GOT3 (cell line): ENCODE measurements around the gene ST6GAL1.

ENCODE experiments used
- DNase-seq: peaks from one replicate; lab custom pipeline; 2025; ENCODE audit warnings: mixed read lengths; lab: John Stamatoyannopoulos, UW

Gene ST6GAL1

DNA sequence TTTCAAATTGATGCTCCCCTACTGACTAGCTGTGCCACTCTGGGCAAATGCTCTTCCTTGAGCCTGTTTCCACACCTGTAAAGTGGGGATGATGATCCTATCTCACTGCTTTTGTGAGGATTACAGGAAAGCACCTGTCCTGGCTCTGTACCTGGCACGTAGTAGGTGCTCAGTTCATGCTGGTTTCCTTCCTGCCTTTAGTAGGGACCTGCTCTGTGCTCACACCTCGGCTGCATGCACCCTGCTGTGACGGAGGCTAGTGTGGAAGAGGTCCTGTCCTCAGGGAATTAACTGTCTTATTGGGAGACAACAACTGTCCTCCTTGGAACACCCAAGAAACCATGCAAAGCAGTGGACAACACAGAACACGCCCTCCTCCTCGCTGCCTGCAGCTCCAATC, 147.2 kb downstream of the ST6GAL1 start:
- no peak for DNase-seq

DNA sequence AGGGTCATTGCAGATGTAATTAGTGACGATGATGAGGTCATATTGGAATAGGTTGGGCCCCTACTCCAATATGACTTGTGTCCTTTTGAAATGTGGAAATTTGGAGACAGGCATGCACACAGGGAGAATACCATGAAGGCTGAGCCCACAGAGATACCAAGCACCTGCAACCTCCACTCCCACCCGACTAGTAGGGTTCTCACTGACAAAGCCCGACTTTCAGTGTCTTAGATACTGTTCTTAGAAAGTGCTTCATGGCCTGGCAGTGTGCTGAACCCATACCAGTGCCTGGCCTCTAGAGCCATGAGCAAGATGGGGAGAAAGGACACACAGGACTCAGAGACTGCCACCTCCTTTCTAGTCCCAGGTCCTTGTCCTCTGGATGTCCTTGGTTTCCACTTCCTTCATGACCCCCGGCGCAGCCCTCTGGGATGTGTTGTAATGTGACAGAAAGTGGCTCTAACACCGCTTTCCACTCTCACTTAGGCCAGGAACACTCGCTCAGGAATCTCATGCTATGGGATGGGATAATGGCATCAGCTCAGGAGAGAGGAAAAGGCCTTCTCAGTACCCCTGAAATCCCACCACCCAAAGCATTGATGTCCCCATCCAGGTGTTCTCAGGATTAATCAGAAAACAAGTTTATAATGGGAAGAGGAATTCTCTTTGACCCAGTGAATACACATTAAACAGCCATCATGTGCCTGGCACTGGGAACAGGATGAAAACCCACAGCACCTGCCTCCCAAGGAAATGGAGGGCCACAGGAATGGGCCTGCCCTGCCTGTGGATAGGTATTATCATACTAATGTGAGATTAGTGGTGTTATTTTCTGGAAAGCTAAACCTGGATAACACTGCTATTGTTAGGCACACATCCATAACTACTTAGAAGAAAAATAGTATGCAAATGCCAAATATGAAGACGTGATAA, 149.0 kb downstream of the ST6GAL1 start:
- DNase-seq, result no peak

GRCh38 chr3:187080799-187081450, 150.6 kb downstream of the ST6GAL1 start:
- no peak for DNase-seq

GRCh38 chr3:187082758-187083375, 152.5 kb downstream of the ST6GAL1 start:
- DNase-seq, result no peak

DNA sequence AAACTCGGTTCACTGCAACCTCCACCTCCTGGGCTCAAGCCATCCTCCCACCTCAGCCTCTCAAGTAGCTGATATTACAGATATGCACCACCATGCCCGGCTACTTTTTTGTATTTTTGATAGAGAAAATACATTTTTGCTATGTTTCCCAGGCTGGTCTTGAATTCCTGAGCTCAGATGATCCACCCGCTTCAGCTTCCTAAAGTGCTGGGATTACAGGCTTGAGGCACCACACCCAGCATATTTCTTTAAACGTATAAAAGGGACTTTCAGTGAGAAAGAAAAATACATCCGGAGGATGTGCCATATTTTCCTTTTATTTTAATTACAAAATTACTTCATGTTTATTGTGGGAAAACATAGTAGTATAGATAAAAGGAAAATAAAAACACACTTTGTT, 153.8 kb downstream of the ST6GAL1 start:
- DNase-seq, result no peak

DNA sequence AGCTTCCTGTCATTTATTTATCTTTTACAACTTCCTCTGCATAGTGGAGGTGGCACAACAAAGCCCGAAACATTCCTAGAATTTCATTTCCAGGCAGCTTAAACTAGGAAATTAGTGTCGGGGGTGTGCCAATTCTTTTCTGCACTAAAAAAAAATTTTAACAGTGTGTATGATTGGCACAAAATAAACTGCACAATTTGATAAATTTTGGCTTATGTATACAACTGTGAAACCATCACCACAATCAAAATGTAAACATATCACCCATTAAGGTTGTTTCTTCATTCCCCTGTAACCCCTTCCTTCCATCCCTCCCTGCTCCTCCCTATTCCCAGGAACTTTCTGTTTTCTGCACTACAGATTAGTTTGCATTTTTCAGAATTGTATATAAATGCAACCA, 154.3 kb downstream of the ST6GAL1 start:
- DNase-seq, result no peak

- DNase-seq, result no peak
Measured at GRCh38 chr3:187085021-187085666, 154.8 kb downstream of the ST6GAL1 start.

GRCh38 chr3:187085933-187086332, 155.6 kb downstream of the ST6GAL1 start:
- no peak for DNase-seq

GRCh38 chr3:187086831-187087230, 156.5 kb downstream of the ST6GAL1 start:
- no peak for DNase-seq

DNA sequence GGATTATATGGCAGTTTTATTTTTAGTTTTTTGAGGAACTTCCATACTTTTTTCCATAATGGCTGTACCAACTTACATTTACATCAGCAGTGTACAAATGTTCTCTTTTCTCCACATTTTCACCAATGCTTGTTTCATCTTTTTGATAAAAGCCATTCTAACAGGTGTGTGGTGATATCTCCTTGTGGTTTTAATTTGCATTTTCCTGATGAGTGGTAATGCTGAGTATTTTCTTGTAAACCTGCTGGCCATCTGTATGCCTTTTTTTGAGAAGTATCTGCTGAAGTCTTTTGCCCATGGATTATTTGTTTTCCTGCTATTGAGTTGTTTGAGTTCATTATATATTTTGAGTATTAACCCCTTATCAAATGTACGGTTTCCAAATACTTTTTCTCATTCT, 158.4 kb downstream of the ST6GAL1 start:
- DNase-seq, result no peak

DNA sequence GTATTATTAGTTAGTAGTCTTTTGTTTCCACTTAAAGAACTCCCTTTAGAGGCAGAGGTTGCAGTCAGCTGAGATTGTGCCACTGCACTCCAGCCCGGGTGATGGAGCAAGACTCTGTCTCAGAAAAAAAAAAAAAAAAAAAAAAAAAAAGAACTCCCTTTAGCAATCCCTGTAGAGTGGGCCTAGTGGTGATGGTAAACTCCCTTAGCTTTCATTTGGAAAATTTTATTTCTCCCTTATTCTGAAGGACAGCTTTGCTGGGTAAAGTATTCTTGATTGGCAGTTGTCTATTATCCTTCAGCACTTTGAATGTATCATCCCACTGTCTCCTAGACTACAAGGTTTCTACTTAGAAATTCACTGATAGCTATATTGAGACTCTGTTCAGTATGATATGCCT, 163.0 kb downstream of the ST6GAL1 start:
- DNase-seq, result no peak

DNA sequence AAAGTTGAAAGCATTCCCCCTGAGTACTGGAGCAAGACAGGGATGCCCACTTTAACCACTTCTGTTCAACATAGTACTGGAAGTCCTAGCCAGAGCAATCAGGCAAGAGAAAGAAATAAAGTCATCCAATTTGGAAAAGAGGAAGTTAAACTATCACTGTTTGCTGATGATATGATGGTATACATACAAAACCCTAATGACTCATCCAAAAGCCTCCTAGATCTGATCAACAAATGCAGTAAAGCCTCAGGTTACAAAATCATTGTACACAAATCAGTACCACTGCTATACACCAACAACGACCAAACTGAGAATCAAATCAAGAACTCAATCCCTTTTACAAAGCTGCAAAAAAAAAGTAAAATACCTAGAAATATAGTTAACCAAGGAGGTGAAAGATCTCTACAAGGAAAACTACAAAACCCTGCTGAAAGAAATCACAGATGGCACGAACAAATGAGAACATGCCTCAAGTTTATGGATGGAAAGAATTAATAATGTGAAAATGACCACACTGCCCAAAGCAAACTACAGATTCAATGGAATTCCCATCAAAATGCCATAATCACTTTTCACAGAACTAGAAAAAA, 168.7 kb downstream of the ST6GAL1 start:
- no peak for DNase-seq

DNA sequence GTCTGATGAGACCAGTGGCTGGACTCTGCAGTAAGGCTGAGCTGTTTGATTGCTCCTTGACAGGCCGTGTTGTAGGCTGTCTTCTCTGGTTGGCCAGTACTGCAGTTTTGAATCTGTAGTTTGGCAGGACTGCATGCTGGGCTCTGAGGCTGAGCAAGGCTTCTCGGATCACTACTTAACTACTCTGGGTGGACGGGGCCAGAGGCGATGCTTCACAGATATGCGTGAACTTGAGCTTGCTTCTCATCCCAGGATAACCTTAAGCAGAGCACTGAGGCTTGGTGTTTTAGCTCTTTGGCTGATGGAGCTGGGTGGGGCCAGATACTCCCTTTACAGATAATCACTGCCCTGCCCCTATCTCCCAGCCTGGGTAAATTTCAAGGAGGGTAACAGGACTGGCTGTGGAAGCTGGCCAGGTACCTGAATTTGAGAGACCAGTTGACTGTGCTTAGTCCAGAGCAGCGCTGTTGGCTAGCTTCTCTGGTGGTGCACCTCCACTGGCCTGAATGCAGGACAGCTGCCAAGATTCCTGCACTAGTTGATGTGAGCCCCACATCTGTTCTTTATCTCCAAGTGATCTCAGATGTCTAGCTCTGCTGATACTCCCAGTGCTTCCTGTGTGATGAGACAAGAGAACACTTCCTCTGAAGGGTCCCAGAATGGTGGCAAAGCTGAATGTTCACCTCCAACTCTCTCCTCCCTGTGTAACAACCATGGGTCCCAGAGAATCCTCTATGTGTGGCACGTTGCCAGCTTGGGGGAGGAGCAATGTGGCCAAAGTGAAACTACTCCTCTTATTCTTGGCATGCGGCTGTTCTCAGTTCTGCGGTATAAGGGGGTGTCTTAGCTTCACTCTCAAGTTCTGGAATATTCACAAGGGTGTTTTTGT, 171.1 kb downstream of the ST6GAL1 start:
- no peak for DNase-seq

DNA sequence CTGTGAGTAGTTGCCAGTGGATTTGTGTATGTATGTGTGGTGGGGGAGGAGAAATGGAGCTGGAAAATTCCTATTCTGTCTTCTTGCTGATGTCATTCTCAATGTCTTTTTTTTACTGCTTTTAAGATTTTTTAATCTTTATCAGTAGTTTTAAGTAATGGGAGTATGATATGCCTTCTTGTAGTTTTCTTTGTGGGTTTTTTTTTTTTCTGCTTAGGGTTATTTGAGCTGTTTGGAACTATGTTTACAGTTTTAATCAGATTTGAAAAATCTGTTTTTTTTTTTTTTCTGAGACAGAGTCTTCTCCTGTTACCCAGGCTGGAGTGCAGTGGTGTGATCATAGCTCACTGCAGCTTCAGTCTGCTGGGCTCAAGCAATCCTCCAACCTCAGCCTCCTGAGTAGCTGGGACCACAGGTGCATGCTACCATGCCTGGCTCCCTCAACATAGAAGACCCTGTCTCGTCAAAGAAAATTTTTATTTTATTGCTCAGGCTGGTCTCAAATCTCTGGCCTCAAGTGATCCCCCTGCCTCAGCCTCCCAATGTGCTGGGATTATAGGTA, 171.8 kb downstream of the ST6GAL1 start:
- DNase-seq, result no peak

DNA sequence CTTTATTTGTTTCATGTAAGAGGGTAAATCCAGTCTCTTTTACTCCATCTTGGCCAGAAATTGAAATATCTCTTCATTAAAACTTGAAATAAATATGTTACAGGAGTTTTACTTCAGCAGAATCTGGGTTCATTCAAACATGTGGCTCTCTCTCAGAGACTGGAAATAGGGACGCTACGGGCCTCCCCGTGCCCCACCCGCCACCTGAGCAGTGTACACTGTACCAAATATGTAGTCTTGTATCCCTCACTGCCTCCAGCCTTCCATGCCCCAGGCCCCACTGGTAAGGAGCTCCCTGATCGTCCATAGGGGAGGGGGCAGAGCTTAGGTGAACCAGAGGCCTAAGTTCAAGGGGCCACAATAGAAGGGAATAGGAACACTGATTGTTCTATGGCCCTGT, 172.9 kb downstream of the ST6GAL1 start:
- no peak for DNase-seq

DNA sequence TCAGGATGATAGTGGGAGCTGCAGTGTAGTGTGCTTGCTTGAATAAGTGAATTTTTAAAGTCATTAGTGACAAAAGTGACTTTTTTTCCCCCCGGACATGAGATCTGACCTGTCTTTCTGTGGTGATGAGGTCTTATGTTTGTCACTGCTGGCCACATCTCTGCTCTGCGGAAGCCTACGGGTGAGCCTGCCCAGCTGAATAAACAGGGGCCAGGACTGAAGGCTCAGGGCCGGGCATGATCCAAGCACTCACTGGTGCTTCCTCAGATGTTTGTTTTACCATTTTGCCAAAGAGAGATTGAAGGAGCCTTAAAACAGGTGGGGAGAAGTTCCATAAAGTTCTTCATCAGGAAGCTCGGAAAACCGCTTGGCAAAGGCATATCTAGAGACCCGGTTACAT, 174.0 kb downstream of the ST6GAL1 start:
- DNase-seq, result no peak

DNA sequence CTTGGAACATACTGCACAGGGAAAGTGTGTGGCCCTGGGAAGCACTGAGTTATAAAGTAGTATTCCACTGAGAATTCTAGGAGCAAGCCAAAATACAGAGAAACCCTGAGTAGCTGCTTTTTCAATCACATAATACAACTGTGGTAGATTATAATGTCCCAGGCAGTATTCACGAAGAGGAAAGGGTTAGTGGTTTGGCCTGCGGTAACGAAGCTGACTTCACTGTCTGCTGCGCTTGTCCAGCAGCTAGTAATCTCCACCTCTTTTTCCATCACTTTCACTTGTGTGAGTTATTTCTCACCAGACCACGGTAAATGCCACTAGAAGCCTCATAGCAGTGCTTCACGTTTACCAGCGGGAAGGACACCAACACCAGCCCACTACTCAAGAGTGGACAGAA, 174.6 kb downstream of the ST6GAL1 start:
- DNase-seq, result no peak

- no peak for DNase-seq
Measured at GRCh38 chr3:187105700-187106099, 175.4 kb downstream of the ST6GAL1 start.

GRCh38 chr3:187107989-187108388, 177.7 kb downstream of the ST6GAL1 start:
- no peak for DNase-seq

GRCh38 chr3:187110156-187110555, 179.8 kb downstream of the ST6GAL1 start:
- DNase-seq, result no peak
